GM23338 (cell line): ENCODE results near the gene RPL41. TPM values are rescaled to one million over a fixed set of nuclear protein-coding genes. Genes with fewer than 3 reads are reported as not detected.

ENCODE experiments used
- ATAC-seq: fragments of 200-7000 bp; cut with Tn5 transposase; 3 replicates; pipeline ENCODE4 v1.9.1; 2020
- DNase-seq: peaks from one replicate; pipeline ENCODE4 v3.0.0-alpha.2; 2015; ENCODE audit warnings: low spot score
- H2AFZ ChIP-seq: fragments of 200-600 bp; sonication (generic); 2 replicates; pipeline ENCODE4 v1.8.0; 2016; ENCODE audit warnings: antibody characterized with exemption, mild to moderate bottlenecking, moderate library complexity
- H3F3A ChIP-seq: fragments of 200-600 bp; sonication (generic); replicated peaks from 2 replicates; pipeline ENCODE4 v1.8.0; 2017; ENCODE audit warnings: antibody characterized with exemption, mixed run types, low read depth
- H3K27ac ChIP-seq: fragments of 200-600 bp; sonication (generic); 2 replicates; pipeline ENCODE4 v1.6.1; 2016; ENCODE audit warnings: low read depth
- H3K27me3 ChIP-seq: fragments of 200-600 bp; sonication (generic); 2 replicates; pipeline ENCODE4 v1.8.0; 2016; ENCODE audit warnings: mild to moderate bottlenecking, mixed run types, moderate library complexity; ENCODE audit not compliant: insufficient read depth
- H3K36me3 ChIP-seq: fragments of 200-600 bp; sonication (generic); 2 replicates; pipeline ENCODE4 v1.8.0; 2016; ENCODE audit warnings: mild to moderate bottlenecking; ENCODE audit not compliant: insufficient read depth
- H3K4me1 ChIP-seq: fragments of 200-600 bp; sonication (generic); 2 replicates; pipeline ENCODE4 v1.8.0; 2016; ENCODE audit warnings: mild to moderate bottlenecking, moderate library complexity; ENCODE audit not compliant: insufficient read depth
- H3K4me2 ChIP-seq: fragments of 200-600 bp; sonication (generic); 2 replicates; pipeline ENCODE4 v1.7.1; 2017; ENCODE audit warnings: mixed run types
- H3K4me3 ChIP-seq: fragments of 200-600 bp; sonication (generic); 2 replicates; pipeline ENCODE4 v1.6.1; 2016; ENCODE audit warnings: mixed run types
- H3K79me2 ChIP-seq: fragments of 200-600 bp; sonication (generic); replicated peaks from 2 replicates; pipeline ENCODE4 v1.8.0; 2017; ENCODE audit warnings: mild to moderate bottlenecking; ENCODE audit not compliant: insufficient read depth
- H3K9me2 ChIP-seq: fragments of 200-600 bp; sonication (generic); 2 replicates; pipeline ENCODE4 v1.8.0; 2017; ENCODE audit not compliant: insufficient read depth
- H4K20me1 ChIP-seq: fragments of 200-600 bp; sonication (generic); replicated peaks from 2 replicates; pipeline ENCODE4 v1.8.0; 2017; ENCODE audit warnings: mild to moderate bottlenecking; ENCODE audit not compliant: insufficient read depth
- H3K27ac Mint-ChIP-seq: 2 replicates; pipeline ENCODE4 v1.8.0; 2020; ENCODE audit warnings: inconsistent platforms, mild to moderate bottlenecking, moderate library complexity, mixed read lengths
- H3K27me3 Mint-ChIP-seq: 3 replicates; pipeline ENCODE4 v1.8.0; 2022; ENCODE audit warnings: low read depth, mild to moderate bottlenecking, moderate library complexity, mixed read lengths, inconsistent platforms; ENCODE audit not compliant: insufficient read depth, poor library complexity
- H3K36me3 Mint-ChIP-seq: 3 replicates; pipeline ENCODE4 v1.8.0; 2021; ENCODE audit warnings: low read depth, mild to moderate bottlenecking, inconsistent platforms, moderate library complexity, mixed read lengths
- H3K4me1 Mint-ChIP-seq: 3 replicates; pipeline ENCODE4 v1.8.0; 2020; ENCODE audit warnings: mild to moderate bottlenecking, inconsistent platforms, mixed read lengths
- H3K4me3 Mint-ChIP-seq: 3 replicates; pipeline ENCODE4 v1.8.0; 2021; ENCODE audit warnings: moderate library complexity, mild to moderate bottlenecking, inconsistent platforms, mixed read lengths
- H3K9me3 Mint-ChIP-seq: 3 replicates; pipeline ENCODE4 v1.8.0; 2020; ENCODE audit warnings: moderate library complexity, mild to moderate bottlenecking, inconsistent platforms, mixed read lengths
- ETS1 ChIP-seq: IDR thresholded peaks from 2 replicates; pipeline ENCODE4 v1.6.1; 2016; ENCODE audit warnings: antibody characterized with exemption
- EZH2 ChIP-seq: fragments of 200-600 bp; sonication (generic); IDR thresholded peaks from one replicate; pipeline ENCODE4 v1.8.0; 2017; ENCODE audit warnings: antibody characterized with exemption, mild to moderate bottlenecking, low read depth; ENCODE audit not compliant: unreplicated experiment
- JUNB ChIP-seq: IDR thresholded peaks from one replicate; pipeline ENCODE4 v1.6.1; 2016; ENCODE audit warnings: antibody characterized with exemption; ENCODE audit not compliant: unreplicated experiment
- NANOG ChIP-seq: IDR thresholded peaks from 2 replicates; pipeline ENCODE4 v1.6.1; 2016; ENCODE audit warnings: antibody characterized with exemption, borderline replicate concordance
- POLR2AphosphoS5 ChIP-seq: IDR thresholded peaks from 2 replicates; pipeline ENCODE4 v1.6.1; 2016; ENCODE audit warnings: antibody characterized with exemption, low read depth
- REST ChIP-seq: IDR thresholded peaks from one replicate; pipeline ENCODE4 v1.6.1; 2018; ENCODE audit warnings: antibody characterized with exemption; ENCODE audit not compliant: unreplicated experiment
- STAT1 ChIP-seq: IDR thresholded peaks from one replicate; pipeline ENCODE4 v1.6.1; 2016; ENCODE audit warnings: antibody characterized with exemption; ENCODE audit not compliant: unreplicated experiment
- ZNF114 ChIP-seq: fragments of 250-450 bp; sonication (Bioruptor Pico); IDR thresholded peaks from 2 replicates; pipeline ENCODE4 v1.5.0; 2020; ENCODE audit warnings: mild to moderate bottlenecking, moderate library complexity
- ZNF331 ChIP-seq: fragments of 250-450 bp; sonication (Bioruptor Pico); IDR thresholded peaks from 2 replicates; pipeline ENCODE4 v1.5.0; 2020; ENCODE audit warnings: low read depth, mild to moderate bottlenecking, moderate library complexity
- ZNF462 ChIP-seq: fragments of 250-450 bp; sonication (Bioruptor Pico); IDR thresholded peaks from 2 replicates; pipeline ENCODE4 v1.5.0; 2020; ENCODE audit warnings: mild to moderate bottlenecking, moderate library complexity
- polyA plus RNA-seq: library from polyadenylated mRNA; unstranded; fragments of >200 nt; fragmentation: Nextera tagmentation; extraction: Ambion mirVana; gene quantifications from 2 replicates; pipeline ENCODE4 v1.2.1, GENCODE V29; 2016
- total RNA-seq: library from RNA; depleted of rRNA; stranded (reverse); fragments of >200 nt; shearing (Covaris generic); gene quantifications from 2 replicates; pipeline ENCODE4 v1.2.3, GENCODE V29; 2014

The RPL41 gene
- total and polyA plus RNA-seq, 2 experiments from 2014 or later: 2,039 to 3,875 TPM

DNA sequence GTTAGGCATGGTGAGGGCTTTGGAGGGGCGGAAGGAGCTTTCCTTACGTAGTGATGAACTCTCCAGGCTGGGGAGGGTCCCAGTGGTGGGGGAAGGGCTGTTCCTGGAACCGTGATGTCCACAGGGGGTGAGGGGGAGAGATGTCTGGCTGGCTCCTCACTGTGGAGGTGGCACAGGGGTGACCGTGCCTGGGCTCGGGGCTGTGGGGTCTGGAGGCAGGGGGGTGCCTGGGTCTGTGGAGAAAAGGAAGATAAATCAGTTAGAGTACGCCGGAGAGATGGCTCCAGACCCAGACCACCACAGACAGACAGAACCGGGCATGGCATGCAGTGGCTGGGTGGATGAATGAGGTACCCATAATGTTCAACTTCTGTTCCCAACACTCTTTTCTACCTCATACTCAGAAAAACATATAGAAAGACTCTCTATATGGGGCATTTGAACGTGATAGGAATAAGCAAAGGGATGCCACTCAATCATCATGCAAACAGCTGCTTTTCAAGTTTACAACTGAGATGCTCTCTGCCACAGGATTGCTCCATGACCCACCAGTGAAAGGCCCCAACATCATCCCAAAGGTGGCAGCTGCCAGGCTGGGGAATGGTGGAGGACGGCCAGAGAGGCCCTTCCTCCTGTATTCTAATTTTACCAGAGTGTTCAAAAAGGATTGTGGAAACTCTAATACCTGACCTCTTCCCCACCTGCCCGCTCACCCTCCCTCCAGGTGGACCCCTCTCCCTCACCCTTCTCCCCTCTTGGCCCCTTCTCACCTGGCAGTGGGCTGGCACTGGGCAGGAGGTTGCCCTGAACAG, 47.3 kb downstream of the RPL41 start:
- H3K4me3 ChIP-seq: no peak overlapping the region
- no peaks in the 10 kb centered on the region; the same call in 2 of the 3 replicates for H3K9me3 Mint-ChIP-seq
- peaks cover 50% of the 10 kb centered on the region for H3K4me1 Mint-ChIP-seq
- H3K27ac Mint-ChIP-seq: peak overlapping the region; percentile 84
- peak overlapping the region; percentile 23; the same call in 2 of the 3 replicates for H3K4me3 Mint-ChIP-seq
- H4K20me1 ChIP-seq: peaks cover 25% of the 10 kb centered on the region
- H3K79me2 ChIP-seq: peaks cover 26% of the 10 kb centered on the region
- peaks cover 39% of the 10 kb centered on the region for H3K27me3 Mint-ChIP-seq
- H3K36me3 ChIP-seq: peaks cover 61% of the 10 kb centered on the region
- peak overlapping the region; percentile 98; the same call in 1 of the 2 replicates for H3K27ac ChIP-seq
- peaks cover 41% of the 10 kb centered on the region for H3K4me1 ChIP-seq
- no peak overlapping the region for H2AFZ ChIP-seq
- H3K27me3 ChIP-seq: no peaks in the 10 kb centered on the region
- H3F3A ChIP-seq: peaks cover 59% of the 10 kb centered on the region
- ATAC-seq (peak; percentile 7), DNase-seq (peak; percentile 57)
- no peak for TF ChIP-seq STAT1
- TF ChIP-seq JUNB: no peak
- TF ChIP-seq POLR2AphosphoS5: no peak; the same call in 1 of the 2 replicates
- H3K4me2 ChIP-seq: peak overlapping the region; percentile 36; the same call in 1 of the 2 replicates
- no peaks in the 10 kb centered on the region for H3K9me2 ChIP-seq
- H3K36me3 Mint-ChIP-seq: peaks cover 93% of the 10 kb centered on the region

- Mint-ChIP-seq H3K36me3 (peaks cover 93% of the 10 kb centered on the region), H3K27me3 (peaks cover 36% of the 10 kb centered on the region), H3K27ac (no peak overlapping the region; the same call in 1 of the 2 replicates), H3K4me3 (no peak overlapping the region), H3K9me3 (no peaks in the 10 kb centered on the region), H3K4me1 (peaks cover 46% of the 10 kb centered on the region)
- Histone ChIP-seq H3K9me2 (no peaks in the 10 kb centered on the region), H2AFZ (no peak overlapping the region), H3K27me3 (no peaks in the 10 kb centered on the region), H3K4me1 (peaks cover 40% of the 10 kb centered on the region), H3K36me3 (peaks cover 67% of the 10 kb centered on the region), H3K79me2 (peaks cover 20% of the 10 kb centered on the region), H4K20me1 (peaks cover 25% of the 10 kb centered on the region), H3K27ac (0 out of 2 replicates have a peak overlapping the region, but pooled peaks have one; percentile 98), H3F3A (peaks cover 59% of the 10 kb centered on the region), H3K4me3 (no peak overlapping the region), H3K4me2 (no peak overlapping the region)
- no peak for DNase-seq
- 0 out of 3 replicates have a peak, but pooled peaks have one; percentile 0 for ATAC-seq
- TF ChIP-seq EZH2: no peak
- no peak for TF ChIP-seq ZNF462 (CRISPR knock-in tag)
- no peak for TF ChIP-seq ZNF114 (CRISPR knock-in tag)
- no peak for TF ChIP-seq REST
- no peak for TF ChIP-seq POLR2AphosphoS5
- no peak for TF ChIP-seq ETS1
- no peak for TF ChIP-seq STAT1
- no peak for TF ChIP-seq NANOG
- no peak for TF ChIP-seq JUNB
- no peak for TF ChIP-seq ZNF331 (CRISPR knock-in tag)
These were observed 47.9 kb downstream of the RPL41 start for GRCh38 chr12:56164345-56164729.
